Stimulated activated CD4-positive, alpha-beta T cell treated with anti-CD3 and anti-CD28 coated beads, Interleukin-2, amount 100 ng/mL, for 48 hours (primary cell): ENCODE data around the gene OFD1.

ENCODE experiments used
- DNase-seq, 2 donors: peaks; one replicate each; pipeline ENCODE4 v3.0.0-alpha.2; 2020

Gene OFD1

DNA sequence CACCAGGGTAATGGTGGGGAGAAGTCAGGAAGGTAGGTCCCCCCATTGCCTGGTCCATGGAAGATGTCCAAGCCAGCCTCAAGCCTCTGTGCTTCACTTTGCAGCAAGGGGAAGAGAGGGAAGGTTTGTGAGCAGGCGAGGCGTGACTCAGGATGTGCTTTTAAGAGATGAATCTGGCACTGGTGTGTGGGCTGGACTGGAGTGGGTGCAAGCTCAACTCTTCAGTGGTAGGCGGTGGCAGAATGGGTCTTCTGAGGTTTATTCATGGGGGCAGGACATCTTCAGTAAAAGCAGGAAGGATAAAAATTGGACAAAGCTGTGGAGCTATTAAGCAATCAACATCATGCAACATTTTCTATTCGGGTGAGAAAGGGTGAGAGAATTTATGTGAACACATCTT is 63.0 kb downstream of the OFD1 start:
- DNase-seq: no peak

DNA sequence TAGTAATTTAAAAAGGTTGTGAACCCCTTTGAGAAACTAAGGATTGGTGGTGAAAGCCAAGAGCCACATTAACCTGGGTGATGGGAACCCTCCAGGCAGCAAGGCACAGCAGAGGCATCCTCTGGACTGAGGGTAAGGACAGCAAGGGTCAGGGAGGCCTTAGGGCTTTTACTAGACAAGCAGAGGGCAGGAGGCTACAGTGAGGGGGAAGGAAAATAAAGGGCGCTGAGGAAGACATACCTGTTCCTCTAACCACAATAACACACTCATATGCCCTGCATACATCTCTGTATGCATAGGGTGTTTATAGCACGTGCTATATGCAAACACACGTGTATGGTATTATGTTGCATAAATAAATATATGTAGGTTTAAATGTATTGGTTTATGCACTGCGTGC is 63.6 kb downstream of the OFD1 start:
- DNase-seq: no peak

DNA sequence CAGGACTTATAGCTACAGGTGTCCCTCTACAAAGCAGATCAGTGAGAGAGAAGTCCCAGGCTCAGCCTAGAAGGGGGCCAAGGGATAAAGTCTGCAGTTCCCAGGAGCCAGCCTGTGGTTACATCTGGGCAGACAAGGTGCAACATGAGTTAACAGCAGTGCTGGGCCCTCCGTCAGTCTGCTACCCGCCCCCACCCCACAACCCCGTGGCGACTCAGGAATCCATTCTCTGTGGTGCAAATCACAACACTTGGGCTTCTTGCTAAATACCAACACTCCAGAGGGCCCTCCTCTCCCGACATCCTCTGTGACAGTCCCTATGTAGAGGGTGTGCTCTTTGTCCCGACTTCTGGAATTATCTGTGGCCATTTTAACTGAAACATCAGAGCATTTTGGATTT is 68.6 kb downstream of the OFD1 start:
- no peak for DNase-seq

DNA sequence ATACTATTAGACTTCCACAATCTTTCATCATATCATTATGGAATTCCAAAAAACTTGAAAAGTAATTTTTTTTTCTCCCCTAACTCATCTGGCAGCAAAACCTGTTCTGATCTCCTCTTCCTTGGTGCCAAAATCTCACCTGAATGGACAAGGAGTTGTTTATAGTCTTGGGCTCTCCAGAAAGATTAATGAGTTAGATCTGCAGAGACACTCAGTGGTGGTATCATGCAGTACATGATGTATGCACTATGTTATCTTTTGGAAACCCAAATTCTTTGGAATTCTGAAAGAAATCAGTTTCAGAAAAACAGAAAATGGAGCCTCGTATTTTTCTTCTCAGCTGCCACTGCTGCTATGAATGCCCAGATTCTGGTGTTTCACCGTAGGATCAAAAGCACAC is 70.7 kb downstream of the OFD1 start:
- DNase-seq: no peak

DNA sequence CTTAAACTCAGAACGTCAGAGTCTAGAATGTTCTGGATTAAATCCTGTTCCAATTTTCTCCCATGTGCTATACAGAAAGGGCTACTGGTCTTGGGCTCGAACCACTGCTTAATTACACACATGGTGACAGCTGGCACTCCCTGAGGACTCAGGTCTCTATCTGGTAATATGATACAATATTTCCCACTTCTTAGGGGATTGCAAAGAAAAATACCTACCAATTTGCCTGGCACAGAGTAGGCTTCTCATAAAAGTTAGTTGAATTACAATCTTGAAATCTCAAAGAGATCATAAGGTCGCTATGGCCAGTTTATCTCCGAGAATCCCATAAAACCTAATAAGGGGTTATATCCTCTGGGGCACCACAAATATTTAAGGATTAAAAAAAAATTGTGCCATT is 73.7 kb downstream of the OFD1 start:
- DNase-seq: no peak

DNA sequence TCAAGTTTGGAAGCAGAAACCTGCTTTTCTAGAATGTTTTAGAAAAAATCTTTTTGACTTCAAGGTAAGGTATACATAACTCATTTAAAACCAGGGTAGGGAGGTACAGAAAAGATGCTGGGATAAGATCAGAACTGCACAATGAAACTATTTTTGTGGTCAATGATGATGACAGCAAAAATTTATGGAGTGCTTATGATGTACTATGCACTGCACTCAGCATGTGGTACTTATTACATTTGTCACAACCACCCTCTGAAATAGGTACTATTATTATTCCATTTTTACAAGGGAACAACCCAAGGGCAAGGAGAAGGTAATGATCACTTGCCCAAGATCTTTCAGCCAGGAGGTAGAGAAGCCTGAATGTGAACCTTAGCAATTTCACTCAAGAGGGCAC is 74.3 kb downstream of the OFD1 start:
- DNase-seq: no peak

DNA sequence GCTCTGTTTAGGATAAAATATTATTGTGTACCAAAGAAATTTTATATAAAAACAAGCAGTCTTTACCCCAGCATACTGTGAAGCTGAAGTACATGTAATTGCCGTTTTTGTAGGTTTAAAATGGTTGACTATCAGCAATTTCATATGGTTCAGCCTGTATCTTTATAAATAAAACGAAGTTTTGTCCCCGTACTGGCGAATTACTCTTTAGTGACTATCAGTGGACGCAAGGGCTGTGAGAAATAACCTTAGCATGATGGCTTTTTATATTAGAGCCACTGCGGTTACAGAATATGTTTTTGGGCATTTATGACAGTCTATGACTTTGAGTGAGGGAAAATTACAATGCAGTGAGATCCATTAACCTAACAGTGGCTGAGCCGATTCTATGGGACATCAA is 81.1 kb downstream of the OFD1 start:
- DNase-seq: no peak

DNA sequence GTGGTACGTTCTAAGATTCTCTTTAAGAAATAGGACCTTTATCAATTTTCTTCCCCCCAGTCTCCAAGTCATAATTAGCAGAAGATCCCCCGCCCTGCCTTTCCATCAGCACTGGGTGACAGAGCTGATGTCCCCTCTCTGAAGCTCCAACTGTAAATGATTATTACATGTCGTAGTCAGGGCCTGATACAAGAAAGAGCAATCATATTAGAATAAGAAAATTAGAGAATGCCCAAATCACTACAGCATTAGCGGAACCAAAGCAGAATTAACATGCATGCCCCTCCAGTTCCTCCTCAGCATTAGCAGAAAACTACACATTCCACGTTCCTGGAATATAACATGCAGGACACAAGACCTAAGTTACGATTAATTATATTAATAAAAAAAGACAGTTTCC is 81.6 kb downstream of the OFD1 start:
- no peak for DNase-seq

DNA sequence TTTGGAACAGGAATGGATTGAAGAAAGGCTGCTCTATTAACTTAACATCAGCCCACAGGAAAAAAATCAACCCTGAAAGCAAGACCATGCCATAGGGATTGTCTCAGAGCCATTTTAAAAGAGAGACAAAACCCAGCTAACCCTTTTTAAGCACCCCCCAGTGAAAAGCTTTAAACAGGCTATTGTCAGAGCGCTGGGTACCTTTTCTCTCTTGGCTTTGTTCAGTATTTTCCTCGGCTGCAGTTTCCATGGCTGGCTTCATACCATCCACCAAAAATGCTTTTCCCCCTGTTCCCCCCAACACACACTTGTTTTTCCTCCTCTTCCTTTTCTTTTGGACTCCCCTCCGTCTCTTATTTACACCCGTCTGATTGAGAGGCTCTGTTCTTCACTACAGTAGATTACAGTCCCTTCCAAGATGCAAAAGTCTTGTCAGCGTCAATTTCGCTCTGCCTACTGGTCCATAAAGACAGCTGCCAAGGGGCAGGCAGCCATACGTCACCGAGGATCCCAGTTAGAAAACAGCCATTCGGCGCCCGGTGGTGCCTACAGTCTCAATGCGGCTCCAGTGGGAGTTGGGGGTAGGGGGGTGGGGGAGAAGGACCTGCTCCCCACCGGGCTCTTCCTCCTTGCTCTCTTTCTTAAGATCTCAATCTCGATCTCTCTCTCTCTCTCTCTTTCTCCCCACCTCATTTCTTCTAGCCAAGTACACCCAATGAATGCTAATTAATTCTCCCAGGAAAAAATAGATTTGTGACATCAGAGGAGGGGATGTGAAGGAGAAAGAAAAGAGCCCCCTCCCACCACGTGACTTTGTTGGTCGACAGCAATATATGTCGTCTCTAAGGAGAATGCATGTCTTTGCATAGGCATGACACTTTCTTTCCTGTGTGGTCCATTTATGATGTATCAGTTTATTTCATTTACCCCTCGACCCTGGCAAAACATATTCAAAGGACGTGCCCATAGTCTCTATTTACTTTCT is 82.4 kb downstream of the OFD1 start, which contains the start of gene GPM6B:
TSS of gene GPM6B (minus strand) at position 451 of the 985 bp plus-strand sequence. CDS start at position 262, 189 bp downstream.
- DNase-seq: no peak
